Sigmoid colon (tissue), 4 donors: ENCODE results near the gene GTF3C1.

Experiments
- POLR2A ChIP-seq, 2 donors: fragments of 450-650 bp; IDR thresholded peaks; one replicate each; pipeline ENCODE4 v1.6.1; 2016; ENCODE audit warnings: antibody characterized with exemption in 2 of 2, mild to moderate bottlenecking in 2 of 2, moderate library complexity in 2 of 2
- POLR2AphosphoS5 ChIP-seq, 4 donors: sonication (generic); formaldehyde crosslinking; IDR thresholded peaks; one replicate each; pipeline ENCODE4 v1.6.1; 2017; ENCODE audit warnings: antibody characterized with exemption in 4 of 4
- TF ChIP-seq, protein P1 (sequence below), 4 experiments: fragments of 450-650 bp in 3 of 4; fragments of 200-600 bp in 1 of 4; IDR thresholded peaks; one replicate each; pipeline ENCODE4 v1.5.1; 2016 to 2019; ENCODE audit warnings: antibody characterized with exemption in 4 of 4, mild to moderate bottlenecking in 3 of 4, moderate library complexity in 2 of 4

DNA sequence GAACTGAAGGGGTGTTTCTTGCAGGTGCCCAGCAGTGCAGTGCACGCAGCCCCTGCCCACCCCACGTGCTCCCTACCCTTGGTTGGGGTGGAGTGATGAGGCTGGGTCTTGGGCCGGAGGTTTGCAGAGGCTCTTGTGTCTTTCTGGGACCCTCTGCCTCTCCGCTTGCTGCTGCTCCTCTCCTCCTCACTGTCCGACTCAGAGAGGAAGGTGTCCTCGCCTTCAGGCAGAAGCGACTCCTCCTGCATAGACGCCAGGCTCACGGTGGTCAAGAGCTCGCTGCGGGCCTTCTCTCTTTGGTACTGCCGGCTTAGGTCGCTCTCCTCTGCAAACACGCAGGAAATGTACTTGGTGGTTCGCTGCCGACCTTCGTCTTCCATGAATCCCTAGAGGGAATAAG is 42.9 kb downstream of the GTF3C1 start:
- TF ChIP-seq, protein P1, sequence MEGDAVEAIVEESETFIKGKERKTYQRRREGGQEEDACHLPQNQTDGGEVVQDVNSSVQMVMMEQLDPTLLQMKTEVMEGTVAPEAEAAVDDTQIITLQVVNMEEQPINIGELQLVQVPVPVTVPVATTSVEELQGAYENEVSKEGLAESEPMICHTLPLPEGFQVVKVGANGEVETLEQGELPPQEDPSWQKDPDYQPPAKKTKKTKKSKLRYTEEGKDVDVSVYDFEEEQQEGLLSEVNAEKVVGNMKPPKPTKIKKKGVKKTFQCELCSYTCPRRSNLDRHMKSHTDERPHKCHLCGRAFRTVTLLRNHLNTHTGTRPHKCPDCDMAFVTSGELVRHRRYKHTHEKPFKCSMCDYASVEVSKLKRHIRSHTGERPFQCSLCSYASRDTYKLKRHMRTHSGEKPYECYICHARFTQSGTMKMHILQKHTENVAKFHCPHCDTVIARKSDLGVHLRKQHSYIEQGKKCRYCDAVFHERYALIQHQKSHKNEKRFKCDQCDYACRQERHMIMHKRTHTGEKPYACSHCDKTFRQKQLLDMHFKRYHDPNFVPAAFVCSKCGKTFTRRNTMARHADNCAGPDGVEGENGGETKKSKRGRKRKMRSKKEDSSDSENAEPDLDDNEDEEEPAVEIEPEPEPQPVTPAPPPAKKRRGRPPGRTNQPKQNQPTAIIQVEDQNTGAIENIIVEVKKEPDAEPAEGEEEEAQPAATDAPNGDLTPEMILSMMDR (IDR thresholded peaks at IDR 0.05): no peak
- TF ChIP-seq POLR2AphosphoS5 (IDR thresholded peaks at IDR 0.05): no peak
- TF ChIP-seq POLR2A (IDR thresholded peaks at IDR 0.05): no peak
